ENCODE data around the gene MAPK8IP1.
"Not testable (repeated sequence)": the region's sequence is repeated elsewhere in the genome, so short reads cannot be mapped to it uniquely, and the experiment has no call there.

Gene MAPK8IP1

DNA sequence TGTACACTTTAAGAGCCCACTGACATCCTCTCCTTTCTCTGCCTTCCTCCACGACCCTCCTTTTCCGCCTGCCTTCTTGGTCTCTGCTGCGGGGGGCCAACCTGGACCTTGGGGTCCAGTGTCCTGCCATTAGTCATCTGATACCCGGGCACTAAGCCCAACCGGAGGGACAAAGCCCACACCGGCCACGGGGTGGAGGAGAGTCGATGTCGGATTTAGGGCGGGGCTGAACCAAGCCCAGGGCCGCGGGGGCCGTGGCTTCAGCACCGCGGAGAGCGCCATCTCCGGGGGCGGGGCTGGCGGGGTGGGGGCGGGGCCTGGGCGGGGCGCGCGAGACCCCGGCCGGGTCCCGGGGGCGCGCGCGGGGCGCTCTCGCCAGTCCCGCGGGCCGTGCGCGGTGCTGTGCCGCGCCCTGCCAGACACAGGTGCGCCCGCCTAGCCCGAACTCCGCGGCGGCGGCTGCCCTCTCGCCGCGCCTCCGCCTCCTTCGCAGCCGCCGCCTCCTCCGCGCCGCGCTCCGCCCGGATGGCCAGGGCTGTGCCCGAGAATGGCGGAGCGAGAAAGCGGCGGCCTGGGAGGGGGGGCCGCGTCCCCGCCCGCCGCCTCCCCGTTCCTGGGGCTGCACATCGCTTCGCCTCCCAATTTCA lies at the start of gene MAPK8IP1:
TSS of gene MAPK8IP1 (plus strand) at position 378 of the 647 bp plus-strand sequence. CDS start at position 548, 170 bp downstream.
- no peak for DNase-seq (ENCODE audit: low read depth)

DNA sequence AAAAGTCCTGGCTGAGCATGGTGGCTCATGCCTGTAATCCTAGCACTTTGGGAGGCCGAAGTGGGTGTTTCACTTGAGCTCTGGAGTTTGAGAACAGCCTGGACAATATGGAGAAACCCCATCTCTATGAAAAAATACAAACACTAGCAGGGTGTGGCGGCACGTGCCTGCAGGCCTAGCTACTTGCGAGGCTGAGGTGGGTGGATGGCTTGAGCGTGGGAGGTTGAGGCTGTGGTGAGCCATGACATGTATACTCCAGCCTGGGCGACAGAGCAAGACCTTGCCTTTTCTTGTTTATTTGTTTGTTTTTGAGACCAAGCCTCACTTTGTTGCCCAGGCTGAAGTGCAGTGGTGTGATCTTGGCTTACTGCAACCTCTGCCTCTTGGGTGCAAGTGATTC lies 46.2 kb upstream of the MAPK8IP1 start:
- no peak for DNase-seq (ENCODE audit: low read depth)

DNA sequence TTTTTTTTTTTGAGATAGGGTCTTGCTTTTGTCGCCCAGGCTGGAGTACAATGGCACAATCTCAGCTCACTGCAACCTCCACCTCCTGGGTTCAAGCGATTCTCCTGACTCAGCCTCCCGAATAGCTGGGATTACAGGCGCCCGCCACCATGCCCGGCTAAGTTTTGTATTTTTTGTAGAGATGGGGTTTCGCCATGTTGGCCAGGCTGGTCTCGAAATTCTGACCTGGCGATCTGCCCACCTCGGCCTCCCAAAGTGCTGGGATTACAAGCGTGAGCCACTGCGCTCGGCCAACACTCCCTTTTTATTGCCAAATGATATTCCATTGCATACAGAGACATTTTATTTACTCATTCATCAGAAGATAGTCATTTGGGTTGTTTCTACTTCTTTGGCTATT lies 45.2 kb upstream of the MAPK8IP1 start:
- not testable (repeated sequence) for DNase-seq (ENCODE audit: low read depth)

DNA sequence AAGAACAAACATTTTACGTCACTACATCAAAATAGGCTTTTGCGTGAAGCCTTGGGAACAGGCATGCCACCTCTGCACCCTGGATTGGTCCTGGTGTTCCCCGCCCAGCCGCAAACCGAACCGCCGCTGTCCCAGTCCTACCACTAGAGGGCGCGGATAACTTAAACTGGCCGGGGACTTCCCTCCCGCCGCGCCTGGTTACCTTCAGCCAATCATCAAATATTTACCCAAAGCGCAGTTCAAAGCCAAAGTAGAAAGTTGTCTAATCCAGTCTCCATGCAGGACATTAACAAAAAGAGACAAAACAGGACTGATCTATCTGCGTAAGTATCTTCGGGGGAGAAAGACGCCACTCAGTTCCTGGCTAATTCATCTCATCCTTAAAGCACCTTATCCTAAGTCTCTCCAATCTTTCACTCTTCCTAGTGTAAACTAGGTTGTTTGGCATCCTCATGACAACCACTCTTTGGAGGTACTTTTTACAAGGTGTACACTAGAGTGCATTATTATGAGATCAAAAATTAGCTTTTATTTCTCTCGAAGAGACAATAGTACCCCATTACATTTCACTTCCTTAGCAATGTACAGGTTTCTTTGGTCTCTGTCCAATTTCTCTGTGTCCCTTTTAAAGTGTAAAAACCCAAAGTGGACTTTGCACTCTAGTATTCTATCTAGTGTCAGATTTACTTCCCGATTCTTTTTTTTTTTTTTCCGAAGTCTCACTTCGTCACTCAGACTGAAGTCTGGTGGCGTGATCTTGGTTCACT lies 42.1 kb upstream of the MAPK8IP1 start:
- DNase-seq (ENCODE audit: low read depth), result peak; percentile 78

DNA sequence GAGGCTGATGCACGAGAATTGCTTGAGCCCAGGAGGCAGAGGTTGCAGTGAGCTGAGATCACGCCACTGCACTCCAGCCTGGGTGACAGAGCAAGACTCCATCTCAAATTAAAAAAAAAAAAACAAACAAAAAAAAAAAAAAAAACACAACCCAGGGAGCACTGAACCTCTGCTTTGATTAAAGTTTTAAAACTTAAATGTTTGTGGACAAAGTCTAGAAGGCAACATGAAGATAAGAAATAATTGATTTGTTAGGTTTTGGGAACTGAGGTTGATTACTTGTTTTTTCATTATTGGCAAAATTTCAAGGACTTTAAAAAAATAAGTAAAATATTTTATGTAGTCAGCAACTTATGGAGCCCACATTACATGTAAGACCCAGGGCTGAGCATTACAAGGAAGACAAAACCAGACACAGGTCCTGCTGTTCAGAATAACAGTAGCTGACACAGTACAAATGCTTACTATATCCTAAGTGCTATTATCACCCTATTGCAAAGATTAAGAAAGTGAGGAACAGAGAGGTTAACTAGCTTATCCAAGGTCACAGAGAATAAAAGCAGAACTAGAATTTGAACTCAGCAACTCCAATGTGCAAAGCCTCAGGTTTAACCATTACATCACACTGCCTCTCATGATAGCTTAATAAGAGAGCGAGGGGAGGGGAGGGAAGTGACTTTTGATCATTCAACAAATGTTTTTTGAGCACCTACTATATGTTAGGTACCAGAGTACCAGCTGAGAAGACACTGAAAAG lies 40.5 kb upstream of the MAPK8IP1 start:
- DNase-seq (ENCODE audit: low read depth), result no peak

DNA sequence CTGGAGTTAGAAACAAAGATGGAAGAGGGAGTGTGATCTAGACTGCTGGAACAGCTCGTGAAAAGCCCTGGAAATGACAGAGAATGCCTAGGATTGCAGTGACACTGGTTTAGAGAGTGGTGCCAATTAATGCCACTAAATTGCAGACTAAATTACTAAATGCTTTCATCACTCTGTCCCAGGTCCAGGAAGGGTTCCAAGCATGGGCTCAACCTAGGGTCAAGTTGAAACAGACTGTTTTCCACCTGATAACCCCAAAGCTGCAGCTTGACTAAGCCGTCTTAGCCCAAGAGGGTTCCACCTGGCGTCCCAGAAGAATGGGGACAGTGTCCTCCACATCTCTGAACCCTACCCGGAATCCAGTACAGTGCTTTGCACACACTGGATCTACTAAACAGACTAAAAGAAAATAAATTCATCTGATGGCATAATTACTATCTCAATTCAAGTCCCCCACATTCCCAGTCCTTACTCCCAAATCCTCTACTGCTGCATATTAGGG lies 39.2 kb upstream of the MAPK8IP1 start:
- no peak for DNase-seq (ENCODE audit: low read depth)

DNA sequence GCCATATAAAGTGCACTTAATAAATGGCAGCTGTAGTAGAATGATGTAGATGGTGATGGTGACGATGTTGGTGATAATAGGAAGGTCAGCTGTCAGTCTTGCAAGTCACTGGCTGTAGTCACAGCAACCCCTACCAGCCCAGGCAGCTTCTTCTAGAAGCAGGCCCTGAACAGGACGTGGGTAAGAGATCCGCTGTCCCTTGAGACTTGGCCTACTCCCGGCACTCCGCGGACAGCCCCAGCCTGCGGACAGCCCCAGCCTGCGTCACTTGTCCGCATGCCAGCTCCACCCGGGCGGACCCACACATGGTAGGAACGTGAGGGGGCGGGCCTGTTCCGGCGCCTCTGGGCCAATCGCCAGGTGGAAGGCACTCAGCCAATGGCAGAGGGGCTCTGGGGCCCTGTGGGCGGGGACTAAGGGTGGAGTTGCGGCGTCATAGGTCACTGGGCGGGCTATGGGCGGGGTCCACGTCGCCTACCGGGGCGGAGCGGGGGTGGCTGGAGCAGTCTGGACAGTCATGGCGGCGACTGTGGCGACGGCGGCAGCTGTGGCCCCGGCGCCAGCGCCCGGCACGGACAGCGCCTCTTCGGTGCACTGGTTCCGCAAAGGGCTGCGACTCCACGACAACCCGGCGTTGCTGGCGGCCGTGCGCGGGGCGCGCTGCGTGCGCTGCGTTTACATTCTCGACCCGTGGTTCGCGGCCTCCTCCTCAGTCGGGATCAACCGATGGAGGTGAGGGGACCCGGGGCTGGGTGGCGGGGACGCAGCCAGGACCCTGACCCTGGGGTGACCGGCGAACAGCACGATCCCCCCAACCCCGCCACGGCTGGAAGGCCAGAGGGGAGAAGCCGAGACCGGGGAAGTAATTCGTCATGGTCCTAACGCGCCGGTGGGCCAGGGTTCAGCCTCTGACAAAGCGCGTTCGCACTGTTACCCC lies 38.2 kb upstream of the MAPK8IP1 start, which contains the start of gene CRY2:
TSS of gene CRY2 (plus strand) at position 502 of the 937 bp plus-strand sequence. CDS start at position 518, 16 bp downstream.
- peak; percentile 98 for DNase-seq (ENCODE audit: low read depth)

DNA sequence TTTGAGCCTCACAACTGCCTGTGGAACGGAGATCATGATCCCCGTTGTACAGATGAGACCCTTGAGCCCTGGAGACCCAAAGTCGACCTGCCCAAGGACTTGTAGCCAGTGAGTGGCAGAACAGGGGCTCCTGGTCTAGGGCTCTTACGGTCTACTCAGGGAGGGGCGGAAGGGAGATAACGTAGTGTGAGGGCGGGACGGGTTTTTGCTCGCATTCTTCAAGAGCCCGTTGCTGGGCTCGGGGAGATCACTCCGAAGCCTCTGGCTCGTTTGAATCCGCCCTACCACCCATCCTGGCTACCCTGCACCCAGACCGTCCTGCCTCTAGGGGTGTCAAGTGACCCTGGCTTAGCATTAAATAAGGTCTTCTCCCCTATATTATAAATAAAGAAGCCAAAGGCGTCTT lies 37.5 kb upstream of the MAPK8IP1 start:
- peak; percentile 11 for DNase-seq (ENCODE audit: low read depth)

DNA sequence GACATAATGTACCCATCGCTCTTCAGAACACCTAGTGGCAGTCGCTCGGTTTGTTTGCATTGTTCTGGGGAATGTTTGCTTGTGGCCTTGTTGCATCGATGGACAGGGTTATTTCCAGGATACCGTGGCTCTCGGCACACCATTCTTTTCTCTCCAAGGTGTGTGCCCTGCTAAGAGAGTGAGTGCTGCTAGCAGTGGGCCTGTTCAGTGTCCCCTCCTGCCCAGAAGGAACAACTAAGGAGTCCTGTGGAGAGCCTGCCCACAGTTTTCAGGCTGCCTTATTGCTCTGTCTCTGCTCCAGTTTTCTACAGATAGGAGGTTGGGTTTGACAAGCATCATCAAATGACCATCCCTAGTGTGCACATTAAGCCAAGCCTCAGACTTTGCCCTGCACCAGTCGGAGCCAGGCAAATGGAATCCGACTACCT lies 36.8 kb upstream of the MAPK8IP1 start:
- DNase-seq (ENCODE audit: low read depth), result no peak

DNA sequence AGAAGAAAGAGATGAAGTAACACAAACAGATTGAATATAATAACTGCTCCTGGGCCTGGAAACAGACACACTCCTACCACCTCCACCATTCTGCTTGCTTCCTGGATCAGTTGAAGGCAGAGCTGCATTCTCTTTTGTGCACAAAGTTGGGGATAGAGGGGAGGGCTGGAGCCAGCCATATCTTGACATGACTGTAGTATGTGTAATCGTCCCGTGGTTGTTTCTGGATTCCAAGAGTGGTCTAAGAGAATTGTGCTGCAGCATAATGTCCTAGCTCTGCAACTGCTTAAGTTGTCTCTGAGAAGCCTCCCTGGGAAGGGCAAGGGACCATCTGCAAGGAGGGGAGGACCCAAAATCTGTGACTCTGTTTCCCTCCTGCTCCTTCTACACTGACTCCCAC lies 35.0 kb upstream of the MAPK8IP1 start:
- no peak for DNase-seq (ENCODE audit: low read depth)

DNA sequence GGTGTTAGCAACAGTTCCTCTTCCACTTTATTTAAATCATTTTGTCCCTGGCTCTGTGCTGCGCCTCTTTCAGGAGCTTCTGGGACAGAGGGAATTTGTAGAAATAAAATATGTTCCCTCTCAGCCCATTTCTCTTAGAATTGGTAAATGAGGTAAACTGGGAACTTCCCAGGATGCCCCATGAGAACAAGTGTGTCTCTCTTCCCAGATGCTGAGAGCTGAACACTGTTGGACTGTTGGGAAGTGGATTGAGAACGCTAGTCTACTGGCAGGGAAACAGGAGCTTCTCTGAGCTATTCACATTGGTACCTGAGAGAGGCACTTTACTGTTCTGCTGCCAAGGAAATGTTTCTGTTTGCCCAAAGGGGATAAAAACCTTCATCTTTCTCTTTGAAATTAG lies 34.2 kb upstream of the MAPK8IP1 start:
- DNase-seq (ENCODE audit: low read depth), result no peak

DNA sequence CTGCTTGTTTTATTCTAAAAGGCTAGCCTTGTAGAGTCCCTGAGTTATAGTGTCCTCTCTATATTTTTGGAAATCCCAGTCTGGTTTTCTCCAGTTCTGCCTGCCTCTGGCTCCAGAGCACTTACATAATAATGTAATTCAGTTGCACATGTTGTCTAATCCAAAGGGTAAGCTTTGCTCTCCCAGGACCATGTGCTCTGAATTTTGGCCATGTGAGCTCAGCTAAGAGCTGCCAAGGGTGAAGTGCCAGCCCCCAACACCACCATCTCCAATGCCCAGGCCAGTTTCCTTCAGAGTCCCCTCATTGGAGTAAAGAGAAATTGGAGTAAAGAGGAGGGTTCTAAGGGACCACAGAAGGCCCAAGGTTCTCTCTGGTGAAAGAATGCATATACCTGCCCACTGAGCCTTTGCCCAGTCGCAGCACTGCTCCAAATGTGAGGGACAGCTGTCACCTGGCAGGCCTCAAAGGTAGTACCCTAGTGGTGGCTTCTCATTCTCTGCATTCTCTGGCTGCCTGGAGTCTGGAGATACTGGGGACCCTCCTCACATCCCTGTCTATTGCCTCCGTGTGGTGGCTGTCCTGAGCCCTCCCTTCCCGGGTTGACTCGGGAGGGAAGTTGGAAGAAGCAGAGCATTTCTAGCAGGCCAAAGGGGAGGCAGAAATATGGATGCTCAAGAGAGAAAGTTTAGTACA lies 33.3 kb upstream of the MAPK8IP1 start:
- DNase-seq (ENCODE audit: low read depth), result no peak

DNA sequence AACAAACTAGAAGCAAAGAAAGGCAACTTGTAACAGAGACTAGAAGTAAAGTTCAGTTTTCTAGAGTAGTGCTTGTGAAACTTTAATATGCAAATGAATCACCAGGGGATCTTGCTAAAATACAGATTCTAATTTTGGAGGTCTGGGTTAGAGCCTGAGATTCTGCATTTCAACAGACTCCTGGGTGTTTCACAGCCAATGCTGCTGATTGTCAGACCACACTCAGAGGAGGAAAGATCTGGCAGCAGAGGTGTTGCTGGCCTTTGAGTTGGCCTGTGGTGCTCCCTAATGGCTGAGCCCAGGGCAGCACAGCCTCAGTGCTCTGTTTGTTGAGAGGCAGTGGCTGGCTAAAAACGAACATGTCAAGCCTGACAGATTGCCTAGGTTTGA lies 32.7 kb upstream of the MAPK8IP1 start:
- DNase-seq (ENCODE audit: low read depth), result no peak

DNA sequence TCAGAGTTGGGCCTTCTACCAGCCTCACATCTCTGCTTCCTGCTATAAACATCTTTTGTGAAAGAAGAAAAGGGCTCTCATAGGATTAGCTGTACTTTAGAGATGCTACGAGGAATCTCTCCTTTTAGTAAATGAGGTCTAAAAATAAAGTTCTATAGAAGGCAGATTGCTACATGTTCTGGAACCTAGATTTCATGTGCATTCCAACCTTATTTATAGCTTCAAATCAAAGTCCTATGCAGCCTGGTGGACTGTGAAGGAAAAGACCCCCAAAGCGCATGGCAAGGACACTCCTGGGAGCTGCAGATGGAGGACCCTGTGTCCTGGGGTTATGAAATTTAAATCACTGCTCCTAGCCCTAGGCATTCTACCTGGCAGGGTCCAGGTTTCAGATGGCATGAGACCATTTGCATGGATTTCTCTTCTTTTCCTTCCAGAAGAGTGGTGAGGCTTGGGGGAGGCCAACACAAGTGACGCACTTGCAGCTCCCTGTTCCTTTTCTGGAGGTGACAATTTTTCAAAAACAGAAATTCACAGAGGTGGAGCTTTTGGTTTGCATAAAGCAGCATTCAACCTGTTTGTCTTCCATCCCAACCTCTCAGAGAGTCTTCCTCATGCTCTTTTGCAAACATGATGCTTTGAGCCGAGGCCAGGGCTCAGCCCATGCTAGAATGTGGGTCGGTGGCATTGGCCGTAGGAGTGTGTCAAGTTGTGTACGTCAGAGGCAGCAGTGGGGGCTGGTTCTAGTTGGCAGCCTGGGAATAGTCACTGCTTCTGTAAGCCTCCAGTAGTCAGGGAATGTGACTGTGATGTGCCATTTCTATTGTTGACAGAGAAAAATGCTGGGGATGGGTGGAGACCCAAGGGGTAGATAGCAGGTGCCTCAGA lies 31.9 kb upstream of the MAPK8IP1 start:
- no peak for DNase-seq (ENCODE audit: low read depth)

DNA sequence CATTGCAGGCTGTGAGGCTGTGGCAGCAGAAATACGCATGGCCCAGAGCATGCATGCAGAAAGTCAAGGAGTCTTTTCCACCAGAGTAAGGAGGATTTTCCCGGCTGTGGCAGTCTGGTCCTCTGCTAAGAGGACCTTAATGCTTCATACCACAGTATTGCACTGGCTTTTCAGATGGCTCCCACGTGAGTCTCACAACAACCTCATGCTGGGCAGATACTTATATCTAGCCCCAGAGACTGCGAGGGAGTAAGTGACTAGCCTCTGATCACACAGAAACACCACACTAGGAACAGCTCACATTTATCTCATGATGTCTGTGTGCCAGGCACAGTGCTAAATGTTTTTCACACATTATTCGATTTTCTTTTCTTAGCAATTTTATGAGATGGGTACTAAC lies 30.1 kb upstream of the MAPK8IP1 start:
- DNase-seq (ENCODE audit: low read depth), result no peak

DNA sequence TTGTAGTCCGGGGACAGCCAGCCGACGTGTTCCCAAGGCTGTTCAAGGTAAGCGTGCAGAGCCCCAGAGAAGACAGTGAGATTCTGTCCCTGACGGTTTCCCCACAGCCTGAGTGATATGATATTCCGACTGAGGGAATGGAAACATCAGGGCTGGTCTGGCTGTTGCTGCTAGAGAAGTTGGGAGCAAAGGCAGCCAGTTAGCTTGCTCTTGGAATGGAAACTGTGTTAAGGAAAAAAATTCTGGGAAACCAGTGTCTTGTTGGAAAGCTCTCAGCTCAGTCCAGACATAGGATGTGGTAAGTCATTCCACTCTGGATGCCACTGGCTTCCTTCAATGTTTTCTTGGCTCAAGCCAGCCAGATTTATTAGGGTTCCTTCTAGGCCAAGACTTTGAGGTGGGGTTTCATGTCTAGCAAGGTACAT lies 29.4 kb upstream of the MAPK8IP1 start:
- DNase-seq (ENCODE audit: low read depth), result no peak

DNA sequence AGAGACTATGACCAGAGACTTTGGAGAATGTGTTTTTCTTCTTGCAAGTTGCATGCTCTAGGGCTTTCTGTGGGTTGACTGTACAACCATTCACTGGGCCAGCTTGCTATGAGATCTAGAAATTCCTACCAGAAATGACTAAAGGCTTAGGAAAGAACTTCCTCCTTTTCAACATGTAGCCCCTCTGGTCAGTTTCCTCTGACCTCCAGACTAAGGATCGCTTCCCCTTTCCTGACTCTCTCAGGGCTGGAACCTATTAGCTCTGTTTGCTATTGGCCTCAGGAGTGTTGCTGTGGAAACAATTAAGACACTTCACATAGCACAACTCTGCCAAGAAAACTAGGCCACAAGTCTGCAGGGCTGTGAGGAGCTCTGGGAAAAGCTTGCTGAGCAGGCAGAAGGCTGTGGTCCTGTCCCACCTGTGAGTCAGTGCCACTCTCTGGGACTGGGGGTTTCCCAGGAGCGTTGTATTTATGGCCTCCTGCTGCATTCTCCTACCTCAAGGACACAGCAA lies 27.4 kb upstream of the MAPK8IP1 start:
- DNase-seq (ENCODE audit: low read depth), result no peak

DNA sequence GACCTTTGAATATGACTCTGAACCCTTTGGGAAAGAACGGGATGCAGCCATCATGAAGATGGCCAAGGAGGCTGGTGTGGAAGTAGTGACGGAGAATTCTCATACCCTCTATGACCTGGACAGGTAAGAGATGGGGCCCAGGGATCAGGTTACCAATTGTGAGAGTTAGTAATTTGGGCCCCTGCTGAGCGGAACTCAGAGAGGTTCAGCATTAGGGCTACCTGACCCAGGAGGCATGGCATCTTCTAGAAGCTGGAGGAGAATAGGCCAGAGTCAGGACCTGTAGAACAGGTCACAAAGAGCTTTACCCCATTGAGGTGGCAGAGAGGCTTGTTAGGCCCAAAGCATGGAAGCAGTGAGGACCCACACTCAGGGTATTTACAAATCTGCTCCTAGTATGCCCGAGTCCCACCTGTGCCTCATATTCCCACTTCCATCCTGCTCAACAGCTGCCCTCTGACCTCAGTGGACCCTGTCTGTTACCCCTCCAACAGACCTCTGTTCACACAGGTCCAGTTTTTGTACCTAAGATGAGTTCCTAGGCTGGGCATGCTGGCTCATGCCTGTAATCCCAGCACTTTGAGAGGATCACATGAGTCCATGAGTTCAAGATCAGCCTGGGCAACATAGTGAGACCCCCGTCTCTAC lies 26.6 kb upstream of the MAPK8IP1 start:
- DNase-seq (ENCODE audit: low read depth), result no peak

DNA sequence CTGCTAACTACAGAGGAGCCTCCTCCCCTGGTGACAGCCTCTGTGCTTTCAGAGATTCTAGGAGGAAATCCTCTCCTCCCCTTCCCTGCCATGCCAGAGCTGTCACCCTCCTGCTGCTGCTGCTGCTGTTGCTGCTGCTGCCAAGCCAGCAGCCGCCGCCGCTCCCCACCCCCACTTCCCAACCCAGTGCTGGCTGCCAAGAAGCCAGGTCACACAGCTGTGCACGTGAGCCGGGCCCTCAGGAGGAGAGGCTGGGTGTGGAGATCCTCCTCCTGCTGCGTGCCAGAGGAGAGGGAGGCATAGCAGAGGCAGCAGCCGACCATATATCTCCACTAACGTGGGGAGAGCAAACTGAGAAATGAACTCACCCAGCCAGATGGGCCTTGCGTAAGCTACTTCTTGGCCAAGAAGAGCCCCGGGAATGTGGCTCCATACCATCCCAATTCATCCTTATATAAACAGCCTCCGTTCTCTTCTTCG lies 25.8 kb upstream of the MAPK8IP1 start:
- no peak for DNase-seq (ENCODE audit: low read depth)
